ENCODE results near the gene CAP1.

CAP1 gene

GRCh38 chr1:40059338-40059959, 18.9 kb downstream of the CAP1 start:
- peak; percentile 81 for DNase-seq

- DNase-seq = no peak
These were observed 19.6 kb downstream of the CAP1 start for GRCh38 chr1:40059960-40060750.

- no peak for DNase-seq
These were observed 24.4 kb downstream of the CAP1 start for GRCh38 chr1:40064797-40065499.

GRCh38 chr1:40067023-40067422, 26.5 kb downstream of the CAP1 start:
- no peak for DNase-seq

- DNase-seq = no peak
These were observed 27.3 kb downstream of the CAP1 start for GRCh38 chr1:40067851-40068250.

- DNase-seq = no peak
These were observed 31.6 kb downstream of the CAP1 start for GRCh38 chr1:40072142-40072541.

GRCh38 chr1:40073062-40073461, 32.5 kb downstream of the CAP1 start:
- no peak for DNase-seq

GRCh38 chr1:40075266-40075665, 34.7 kb downstream of the CAP1 start:
- DNase-seq = no peak

- no peak for DNase-seq
These were observed 36.4 kb downstream of the CAP1 start for GRCh38 chr1:40076895-40077312.

GRCh38 chr1:40078512-40079333, 38.2 kb downstream of the CAP1 start:
- DNase-seq = peak; percentile 69

- peak; percentile 29 for DNase-seq
These were observed 39.4 kb downstream of the CAP1 start for GRCh38 chr1:40079774-40080400.

GRCh38 chr1:40081871-40082270, 41.3 kb downstream of the CAP1 start:
- DNase-seq = no peak

- DNase-seq = peak; percentile 48
These were observed 44.2 kb downstream of the CAP1 start for GRCh38 chr1:40084750-40085149.

GRCh38 chr1:40090652-40091355, 50.3 kb downstream of the CAP1 start:
- DNase-seq = no peak

- DNase-seq = no peak
These were observed 51.7 kb downstream of the CAP1 start for GRCh38 chr1:40092241-40092640.

GRCh38 chr1:40092706-40093639, 52.4 kb downstream of the CAP1 start:
- DNase-seq = no peak

- DNase-seq = no peak
These were observed 54.1 kb downstream of the CAP1 start for GRCh38 chr1:40094466-40095110.

GRCh38 chr1:40095806-40096205, 55.3 kb downstream of the CAP1 start:
- no peak for DNase-seq

- DNase-seq = peak; percentile 11
These were observed 56.1 kb downstream of the CAP1 start for GRCh38 chr1:40096646-40096976.

Data from activated CD4-positive, alpha-beta T cell treated with anti-CD3 and anti-CD28 coated beads, Interleukin-2, amount 50 U/mL, for 16 hours (primary cell).